Kidney epithelial cell (primary cell): ENCODE results near the gene CFAP46. TPM values are rescaled to one million over a fixed set of nuclear protein-coding genes. Genes with fewer than 3 reads are reported as not detected.

Experiments used
- DNase-seq: peaks from one replicate; pipeline ENCODE4 v3.0.0-alpha.2; 2010; ENCODE audit warnings: low read depth
- H3K27me3 ChIP-seq: 2 replicates; pipeline ENCODE4 v1.6.0; 2011; ENCODE audit warnings: low read length; ENCODE audit not compliant: control insufficient read depth, insufficient read depth
- H3K36me3 ChIP-seq: 2 replicates; pipeline ENCODE4 v1.5.1; 2011; ENCODE audit warnings: low read length; ENCODE audit not compliant: control insufficient read depth, insufficient read depth
- H3K4me3 ChIP-seq: 2 replicates; pipeline ENCODE4 v1.5.1; 2011; ENCODE audit warnings: low read depth, mild to moderate bottlenecking, control low read depth, low read length
- CTCF ChIP-seq: IDR thresholded peaks from 2 replicates; pipeline ENCODE4 v1.5.1; 2011; ENCODE audit warnings: mild to moderate bottlenecking, moderate library complexity, low read length, control low read depth, inconsistent platforms; ENCODE audit not compliant: insufficient read depth, poor library complexity, severe bottlenecking
- total RNA-seq: library from RNA; depleted of rRNA; stranded (reverse); fragments of >200 nt; gene quantifications from 2 replicates; pipeline ENCODE4 v1.2.3, GENCODE V29; 2015

The CFAP46 gene
- total RNA-seq, 1 donor from 2014 or later: 5.1 TPM

DNA sequence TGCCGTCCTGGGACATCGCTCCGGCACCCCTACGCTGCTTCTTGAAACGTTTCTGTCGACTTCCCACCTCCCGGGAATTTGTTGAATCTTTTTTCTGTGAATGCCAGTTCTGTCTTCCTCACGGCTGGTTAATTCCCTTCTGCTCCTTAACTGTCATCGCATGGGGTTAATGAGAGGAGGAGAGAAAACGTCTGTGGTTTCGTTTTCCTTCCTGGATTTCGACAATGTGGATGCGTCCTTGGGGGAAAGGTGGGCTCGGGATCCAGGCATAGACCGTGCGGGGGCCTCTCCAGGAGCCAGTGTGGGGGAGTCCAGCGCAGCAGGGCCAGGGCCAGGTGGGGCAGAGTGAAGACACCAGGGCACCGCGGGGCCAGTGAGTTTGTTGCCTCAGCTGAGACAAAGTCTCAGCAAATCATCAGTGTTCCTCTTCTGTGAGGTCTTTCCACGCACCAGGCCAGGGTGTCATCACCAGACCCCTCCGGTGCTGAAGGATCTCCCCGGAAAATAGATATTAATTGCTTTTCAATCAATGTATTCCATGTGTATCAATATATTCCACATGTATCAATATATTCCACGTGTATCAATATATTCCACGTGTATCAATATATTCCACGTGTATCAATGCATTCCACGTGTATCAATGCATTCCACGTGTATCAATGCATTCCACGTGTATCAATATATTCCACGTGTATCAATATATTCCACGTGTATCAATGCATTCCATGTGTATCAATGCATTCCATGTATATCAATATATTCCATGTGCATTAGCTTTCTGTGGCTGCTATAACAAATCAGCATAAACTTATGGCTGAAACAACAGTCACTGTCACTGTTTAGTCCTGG lies 33.7 kb upstream of the CFAP46 start:
- H3K36me3 ChIP-seq: no peaks in the 10 kb centered on the region
- no peak for DNase-seq
- no peak for TF ChIP-seq CTCF
- H3K27me3 ChIP-seq: peaks cover 30% of the 10 kb centered on the region
- H3K4me3 ChIP-seq: no peak overlapping the region

DNA sequence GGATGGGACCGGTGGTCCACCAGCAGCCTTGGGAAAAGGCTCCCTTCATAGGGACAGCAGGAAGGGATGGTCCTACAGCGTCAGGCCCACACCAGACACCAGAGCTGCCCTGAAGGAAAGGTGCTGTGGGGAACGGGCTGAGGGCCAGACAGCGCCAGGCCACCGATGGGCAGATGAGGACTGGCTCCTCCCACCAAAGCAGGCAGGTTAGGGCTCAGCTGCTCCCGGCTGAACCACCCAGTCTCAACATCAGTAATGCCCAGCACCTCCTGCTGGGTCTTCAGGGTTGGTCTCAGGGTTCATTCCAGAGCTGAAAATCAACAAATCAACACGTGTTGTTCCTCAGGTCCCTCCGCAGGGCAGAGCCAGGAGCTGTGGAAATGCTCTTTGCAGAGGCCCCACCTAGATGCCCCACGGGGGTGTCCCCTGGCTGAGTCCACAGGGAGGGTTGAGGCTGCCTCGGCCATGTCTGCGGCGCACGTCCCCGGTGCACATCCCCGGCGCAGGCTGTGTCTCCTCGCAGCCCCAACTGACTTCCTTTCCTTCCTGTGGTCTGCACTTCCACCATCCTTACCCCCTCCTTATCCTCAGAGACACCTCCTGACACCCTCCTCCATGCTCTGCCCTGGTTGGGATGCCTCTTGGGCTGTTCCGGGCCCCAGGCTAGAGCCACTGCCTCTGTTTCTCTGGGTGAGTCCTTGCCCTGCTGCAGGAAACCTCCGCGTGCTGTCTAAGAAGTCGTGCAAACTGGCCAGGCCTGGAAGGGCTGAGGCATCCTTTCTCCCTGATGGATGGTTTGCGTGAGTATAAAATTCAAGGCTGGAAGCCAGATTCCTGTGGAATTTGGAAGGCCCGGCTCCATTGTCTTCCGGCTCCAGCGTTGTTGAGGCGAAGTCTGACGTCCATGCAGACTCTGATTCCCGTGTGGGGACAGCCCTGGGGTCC lies 32.8 kb upstream of the CFAP46 start:
- H3K4me3 ChIP-seq: no peak overlapping the region
- DNase-seq: no peak
- TF ChIP-seq CTCF: no peak

DNA sequence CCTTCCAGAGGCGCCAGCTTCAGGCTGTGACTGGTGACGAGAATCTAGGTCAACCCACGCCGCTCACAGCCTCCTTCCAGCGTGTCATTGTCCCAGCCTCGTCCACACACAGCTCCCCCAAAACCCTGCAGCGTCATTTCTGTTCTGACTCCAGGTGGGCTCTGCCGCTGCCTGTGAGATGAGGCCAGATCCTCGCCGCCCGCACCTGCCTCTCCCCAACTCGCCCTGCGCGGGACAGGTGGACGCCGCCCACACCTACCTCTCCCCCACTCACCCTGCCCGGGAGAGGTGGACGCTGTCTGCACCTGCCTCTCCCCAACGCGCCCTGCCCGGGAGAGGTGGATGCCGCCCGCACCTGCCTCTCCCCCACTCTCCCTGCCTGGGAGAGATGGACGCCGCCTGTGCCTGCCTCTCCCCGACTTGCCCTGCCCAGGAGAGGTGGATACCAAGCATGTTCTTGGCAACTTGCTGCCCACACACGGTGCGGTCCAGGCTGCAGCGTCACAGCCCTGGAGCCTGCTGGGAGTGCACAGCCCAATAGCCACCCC lies 32.0 kb upstream of the CFAP46 start:
- Histone ChIP-seq H3K27me3 (peaks cover 31% of the 10 kb centered on the region), H3K4me3 (no peak overlapping the region), H3K36me3 (no peaks in the 10 kb centered on the region)
- TF ChIP-seq CTCF: no peak
- DNase-seq: no peak

More for the DNA sequence above, 32.8 kb upstream of the CFAP46 start:
- Histone ChIP-seq H3K27me3 (peaks cover 33% of the 10 kb centered on the region), H3K36me3 (no peaks in the 10 kb centered on the region)

DNA sequence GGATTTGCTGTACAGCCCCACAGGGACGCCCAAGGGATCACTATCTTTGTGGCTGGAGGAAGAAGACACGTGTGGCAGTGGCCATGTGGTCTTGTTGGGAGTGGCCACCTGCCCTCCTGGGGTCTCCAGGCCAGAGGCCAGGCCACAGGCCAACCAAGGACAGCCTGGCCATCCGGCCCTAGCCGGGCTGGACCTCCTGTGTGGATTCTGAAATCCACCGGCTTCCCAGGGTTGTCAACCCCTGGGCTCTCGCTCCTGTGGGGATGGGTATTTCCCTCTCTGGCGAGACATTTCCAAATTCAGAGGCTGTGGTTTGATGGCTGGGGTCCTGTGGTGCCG lies 31.5 kb upstream of the CFAP46 start:
- Histone ChIP-seq H3K4me3 (no peak overlapping the region), H3K27me3 (peaks cover 31% of the 10 kb centered on the region), H3K36me3 (no peaks in the 10 kb centered on the region)
- no peak for TF ChIP-seq CTCF
- DNase-seq: no peak

DNA sequence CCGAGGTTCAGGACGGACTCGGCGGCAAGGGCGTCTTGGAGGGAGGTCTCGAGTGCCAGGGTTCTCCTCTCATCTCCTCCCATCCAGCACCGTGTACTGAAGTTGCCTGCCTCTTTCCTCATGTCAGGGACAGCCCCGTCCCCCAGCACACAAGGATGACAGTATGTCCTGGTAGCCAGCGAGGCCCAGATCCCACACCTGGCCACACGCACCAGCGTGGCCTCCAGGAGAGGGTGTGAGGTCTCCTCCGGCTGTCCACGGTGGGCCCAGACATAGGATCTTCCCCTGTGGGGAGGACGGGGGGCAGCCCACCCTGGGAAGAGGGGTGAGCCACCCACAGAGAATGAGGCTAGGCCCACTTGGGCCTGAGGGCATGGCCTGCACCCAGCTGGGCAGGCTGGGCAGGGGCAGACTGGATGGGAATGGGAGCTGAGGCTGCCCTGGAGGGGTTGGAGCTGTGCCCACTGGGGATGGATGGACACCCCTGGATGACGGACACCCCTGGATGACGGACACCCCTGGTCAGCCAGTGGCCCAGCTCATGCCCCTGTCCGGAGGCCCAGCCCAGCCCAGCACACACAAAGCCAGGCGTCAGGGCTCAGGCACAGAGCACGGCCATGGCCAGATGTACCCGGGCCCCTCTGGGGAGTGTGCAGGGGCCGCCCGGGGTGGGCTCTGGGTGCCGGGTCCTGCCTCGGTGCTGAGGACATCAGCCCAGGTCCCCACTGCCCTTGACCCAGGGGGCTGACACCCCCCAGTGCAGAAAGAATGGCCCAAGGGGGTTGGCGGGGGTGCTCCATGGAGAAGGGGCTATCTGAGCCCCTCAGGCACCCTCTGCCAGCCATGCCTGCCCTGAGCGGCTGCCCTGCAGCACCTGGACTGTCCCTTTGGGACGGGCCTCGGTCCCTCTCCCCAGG lies 30.9 kb upstream of the CFAP46 start:
- Histone ChIP-seq H3K36me3 (no peaks in the 10 kb centered on the region), H3K27me3 (peaks cover 31% of the 10 kb centered on the region), H3K4me3 (no peak overlapping the region)
- no peak for DNase-seq
- TF ChIP-seq CTCF: no peak
